Measurements from ENCODE around the gene TCF7L2. TPM values are rescaled to one million over a fixed set of nuclear protein-coding genes. Genes with fewer than 3 reads are reported as not detected.

The TCF7L2 gene
- total and polyA plus RNA-seq, 12 donors = 8.7 to 24.7 (median 14.8) TPM

- Histone ChIP-seq H3K4me1 (replicated peaks in 1 of 2) (peaks cover 25 to 37% of the 10 kb centered on the region in 2 donors), H3K4me3 (no peak overlapping the region), H3K9me3 (replicated peaks in 1 of 3) (no peaks in the 10 kb centered on the region), H3K27me3 (no peaks in the 10 kb centered on the region), H3K36me3 (replicated peaks in 1 of 2) (no peaks in the 10 kb centered on the region), H3K27ac (no peak overlapping the region)
- no peak for DNase-seq
- intact Hi-C loops (cut with DNase I) = loop anchor here in 1 of 2 donors (2.0 kb wide), 1 partner anchor 33 kb away; no protein-coding TSS in a partner anchor
- WGBS, 4 donors = 88 to 95% (median 93%) methylated on average over 4 of the region's 4 CpGs
- TF ChIP-seq CTCF (IDR thresholded peaks at IDR 0.05) = no peak
- TF ChIP-seq POLR2A (IDR thresholded peaks at IDR 0.05) = no peak
Observed at GRCh38 chr10:112957640-112958092, 7.6 kb downstream of the TCF7L2 start.

- WGBS, 4 donors = 78 to 89% (median 81%) methylated on average over 8 of the region's 8 CpGs
- Histone ChIP-seq H3K4me1 (replicated peaks in 1 of 2) (peaks cover 23 to 32% of the 10 kb centered on the region in 2 donors), H3K36me3 (replicated peaks in 1 of 2) (no peaks in the 10 kb centered on the region), H3K9me3 (replicated peaks in 1 of 3) (no peaks in the 10 kb centered on the region), H3K27me3 (no peaks in the 10 kb centered on the region), H3K27ac (no peak overlapping the region), H3K4me3 (no peak overlapping the region)
- intact Hi-C loops (cut with DNase I) = no loop called here
- TF ChIP-seq POLR2A (IDR thresholded peaks at IDR 0.05) (no peak), CTCF (IDR thresholded peaks at IDR 0.05) (no peak)
- DNase-seq = no peak
Observed at GRCh38 chr10:112958275-112958995, 8.4 kb downstream of the TCF7L2 start.

GRCh38 chr10:112959207-112959838 is 9.3 kb downstream of the TCF7L2 start:
- Histone ChIP-seq H3K4me1 (replicated peaks in 1 of 2) (peaks cover 17 to 31% of the 10 kb centered on the region in 2 donors), H3K27me3 (no peaks in the 10 kb centered on the region), H3K27ac (no peak overlapping the region)

More at GRCh38 chr10:112959207-112959838, 9.3 kb downstream of the TCF7L2 start:
- no peak for DNase-seq
- Histone ChIP-seq H3K9me3 (replicated peaks in 1 of 3) (no peaks in the 10 kb centered on the region), H3K4me3 (no peak overlapping the region), H3K36me3 (replicated peaks in 1 of 2) (no peaks in the 10 kb centered on the region)
- intact Hi-C loops (cut with DNase I) = no loop called here
- TF ChIP-seq CTCF (IDR thresholded peaks at IDR 0.05) (no peak), POLR2A (IDR thresholded peaks at IDR 0.05) (no peak)
- WGBS, 4 donors = 78 to 87% (median 81%) methylated on average over 6 of the region's 6 CpGs

Data from adrenal gland (tissue), 12 donors.